Transverse colon (tissue), 4 donors: ENCODE data around the gene UROC1.

Source experiments
- CTCF ChIP-seq, 5 experiments: fragments of 200-600 bp in 3 of 5; fragments of 450-650 bp in 2 of 5; sonication (generic) in 3 of 5; IDR thresholded peaks; 1 replicate in 2 of 5; 2 replicates in 3 of 5; pipeline ENCODE4 v1.5.1; 2016 to 2017; ENCODE audit warnings: antibody characterized with exemption in 5 of 5, inconsistent platforms in 3 of 5, mild to moderate bottlenecking in 2 of 5, moderate library complexity in 1 of 5
- EP300 ChIP-seq: sonication (generic); formaldehyde crosslinking; IDR thresholded peaks from one replicate; pipeline ENCODE4 v1.6.1; 2017; ENCODE audit warnings: antibody characterized with exemption, low read depth
- POLR2A ChIP-seq: fragments of 450-650 bp; IDR thresholded peaks from one replicate; pipeline ENCODE4 v1.6.1; 2016; ENCODE audit warnings: antibody characterized with exemption, mild to moderate bottlenecking, moderate library complexity
- POLR2AphosphoS5 ChIP-seq, 3 donors: sonication (generic); formaldehyde crosslinking; IDR thresholded peaks; one replicate each; pipeline ENCODE4 v1.6.1; 2016; ENCODE audit warnings: antibody characterized with exemption in 3 of 3

- TF ChIP-seq CTCF (IDR thresholded peaks at IDR 0.05) = no peak
- no peak for TF ChIP-seq POLR2AphosphoS5 (IDR thresholded peaks at IDR 0.05)
- TF ChIP-seq POLR2A = no peak
- no peak for TF ChIP-seq EP300
Observed at GRCh38 chr3:126449621-126450051, 67.9 kb downstream of the UROC1 start.
